GM18868 (cell line): ENCODE data around the gene KRT79.

Experiments
- ATAC-seq: cut with Tn5 transposase; IDR thresholded peaks from one replicate; pipeline ENCODE4 v1.9.1; 2021; ENCODE audit warnings: mild to moderate bottlenecking, moderate library complexity; ENCODE audit not compliant: unreplicated experiment

The KRT79 gene

DNA sequence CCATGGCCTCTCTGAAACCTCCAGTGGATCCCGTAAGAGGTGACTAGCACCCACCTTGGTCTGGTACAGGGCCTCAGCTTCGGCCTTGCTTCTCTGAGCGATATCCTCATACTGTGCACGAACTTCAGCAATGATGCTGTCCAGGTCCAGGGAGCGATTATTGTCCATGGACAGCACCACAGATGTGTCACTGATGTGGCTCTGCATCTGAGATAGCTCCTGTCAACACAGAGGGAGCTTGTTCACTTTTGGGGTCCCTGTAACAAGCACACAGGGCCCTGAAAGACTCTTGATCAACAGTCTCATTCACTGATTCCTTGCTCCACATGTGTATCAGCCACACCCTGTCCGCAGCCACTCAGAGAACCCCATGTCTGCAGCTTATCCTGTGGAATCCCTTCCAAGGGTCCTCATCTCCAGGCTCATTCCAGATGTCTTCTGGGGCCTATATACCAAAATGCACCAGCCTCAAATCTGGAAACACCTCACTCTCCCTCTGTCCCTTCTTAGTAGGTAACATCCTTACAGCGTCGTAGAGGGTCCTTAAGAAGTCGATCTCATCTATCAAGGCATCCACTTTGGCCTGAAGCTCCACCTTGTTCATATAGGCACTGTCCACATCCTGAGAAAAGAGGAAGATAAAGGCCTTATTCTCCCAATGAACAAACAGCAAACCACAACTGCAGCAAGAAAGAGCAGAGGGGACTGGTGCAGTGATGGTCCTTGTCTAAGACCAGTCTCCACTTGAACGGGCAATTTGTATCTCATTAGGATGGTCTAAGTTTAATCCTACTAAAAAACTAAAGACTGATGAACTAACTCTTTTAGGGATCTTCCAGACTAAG lies 41.7 kb downstream of the KRT79 start:
- no peak for ATAC-seq

GRCh38 chr12:52791271-52792184 lies 42.6 kb downstream of the KRT79 start:
- ATAC-seq, result no peak

GRCh38 chr12:52790427-52791270 lies 43.5 kb downstream of the KRT79 start:
- ATAC-seq, result no peak

- no peak for ATAC-seq
Measured at GRCh38 chr12:52789637-52790426, 44.3 kb downstream of the KRT79 start.

GRCh38 chr12:52788876-52789636 lies 45.1 kb downstream of the KRT79 start:
- ATAC-seq, result no peak

DNA sequence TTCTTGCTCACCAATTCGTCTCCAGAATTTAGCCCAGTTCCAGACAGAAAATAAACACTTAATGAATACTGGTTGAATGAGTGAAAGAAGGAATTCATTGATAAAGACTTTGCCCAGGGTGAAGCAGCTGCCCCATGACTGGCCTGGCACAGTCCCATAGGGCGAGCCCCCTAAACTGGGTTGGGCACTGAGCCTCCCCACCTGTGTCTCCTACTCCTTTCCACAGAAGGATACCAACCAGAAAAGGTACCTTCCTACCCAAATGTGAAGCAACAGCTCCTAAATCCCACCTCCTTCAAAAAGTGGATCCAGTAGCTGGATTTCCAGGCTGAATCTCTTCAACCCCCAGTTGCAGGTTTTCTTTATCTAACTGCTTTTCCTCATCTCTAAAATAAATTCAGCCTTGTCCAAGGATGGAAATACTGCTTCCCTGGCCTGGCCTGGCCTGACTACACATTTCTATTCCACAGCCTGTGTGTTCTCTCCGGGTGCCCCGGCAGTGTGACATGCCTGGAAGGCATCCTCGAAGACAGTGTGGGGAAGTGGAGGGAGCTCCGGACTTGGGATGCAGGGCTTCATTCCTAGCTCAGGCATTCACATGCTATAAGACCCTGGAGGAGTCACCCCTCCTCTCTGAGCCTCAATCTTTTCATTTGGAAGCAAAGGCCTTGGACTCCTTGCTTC lies 45.8 kb downstream of the KRT79 start:
- ATAC-seq, result no peak

DNA sequence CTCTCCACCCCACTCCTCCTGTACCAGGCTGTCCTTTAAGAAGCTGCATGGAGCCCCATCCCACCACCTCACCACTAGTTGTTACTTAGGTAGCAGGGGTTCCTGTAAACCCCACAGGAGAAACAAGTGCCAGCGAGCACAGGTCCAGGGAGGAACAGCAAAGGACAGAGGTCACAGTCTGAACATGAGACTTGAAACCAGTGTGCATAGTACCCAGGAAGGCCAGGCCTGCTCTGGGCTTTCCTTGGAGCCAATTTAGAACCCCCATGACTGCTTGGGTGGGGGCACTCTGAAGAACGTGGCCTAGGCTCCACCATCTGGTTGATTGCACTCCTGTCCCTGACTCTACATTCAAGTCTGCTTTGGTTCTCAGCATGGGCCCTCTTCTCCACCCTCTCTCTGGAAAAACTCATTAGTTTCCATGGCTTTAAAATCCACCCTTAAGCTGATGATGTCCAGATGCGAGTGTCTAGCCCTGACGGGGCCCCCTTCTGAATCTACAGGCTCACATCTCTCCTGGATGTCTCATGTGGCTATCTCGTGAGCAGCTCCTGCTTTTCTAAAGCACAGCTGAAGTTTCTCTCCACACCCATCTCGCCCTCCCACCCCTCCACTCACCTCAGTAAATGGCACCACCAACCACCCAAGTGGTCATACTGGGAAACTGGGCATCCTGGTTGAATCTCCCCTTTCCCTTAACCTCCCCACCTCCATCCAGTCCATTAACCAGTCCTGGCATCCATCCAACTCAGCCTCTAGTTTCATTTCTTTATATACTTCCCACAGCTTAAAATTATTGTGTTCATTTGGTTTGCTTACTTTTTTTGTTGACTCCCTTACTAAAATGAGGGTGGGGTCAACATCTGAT lies 46.6 kb downstream of the KRT79 start:
- ATAC-seq, result no peak

- no peak for ATAC-seq
Measured at GRCh38 chr12:52784909-52785308, 49.2 kb downstream of the KRT79 start.

GRCh38 chr12:52783563-52784316 lies 50.4 kb downstream of the KRT79 start:
- no peak for ATAC-seq

GRCh38 chr12:52782502-52782901 lies 51.6 kb downstream of the KRT79 start:
- no peak for ATAC-seq

DNA sequence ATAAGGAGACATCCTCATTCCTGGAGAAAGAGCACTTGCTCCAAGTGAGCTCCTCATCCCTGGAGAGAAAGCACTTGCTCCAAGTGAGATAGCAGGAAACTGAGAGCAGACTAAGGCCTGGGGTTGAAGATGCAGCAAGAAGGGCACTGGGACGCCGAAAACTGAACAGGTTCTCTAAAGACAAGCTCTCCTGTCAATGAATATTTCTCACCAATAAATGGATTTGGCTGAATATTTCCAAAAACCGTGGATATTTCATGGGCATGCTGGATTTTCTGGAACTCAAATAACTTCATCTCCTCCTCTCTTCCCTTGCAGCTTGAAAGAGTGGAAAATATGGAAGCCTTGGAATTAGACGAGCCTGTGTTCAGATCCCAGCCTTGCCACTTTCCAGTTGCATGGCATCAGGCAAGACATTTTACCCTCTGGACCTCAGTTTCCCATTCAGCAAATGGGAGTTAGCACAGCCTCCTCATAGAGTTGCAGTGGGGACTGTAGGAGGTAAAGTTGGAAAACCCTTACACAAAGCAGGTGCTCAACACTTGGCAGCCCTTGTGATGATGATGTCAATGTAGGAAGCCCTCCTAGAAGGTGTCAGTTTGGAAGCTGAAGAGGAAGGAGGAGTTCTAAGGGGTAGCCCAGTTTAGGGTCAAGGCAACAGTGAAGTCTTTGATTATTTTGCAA lies 52.6 kb downstream of the KRT79 start:
- ATAC-seq, result no peak

DNA sequence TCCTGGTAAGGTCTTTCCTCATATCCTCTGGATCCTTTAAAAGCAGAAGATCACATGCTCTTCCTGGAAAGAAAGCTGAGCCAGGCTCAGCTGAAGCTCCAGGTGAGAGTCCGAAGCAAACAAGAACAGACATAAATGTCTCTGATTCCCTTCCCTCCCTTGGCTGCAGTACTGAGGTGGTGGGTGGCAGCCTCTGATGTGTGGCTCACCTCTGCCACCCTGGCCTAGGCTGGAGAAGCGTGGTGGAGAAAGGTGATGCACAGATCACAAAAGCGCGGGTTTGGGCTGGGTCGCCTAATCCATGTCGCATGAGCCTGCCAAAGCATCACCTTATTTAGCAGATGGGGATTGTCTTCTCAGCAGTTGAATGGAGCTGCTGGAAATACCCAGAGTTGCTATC lies 54.2 kb downstream of the KRT79 start:
- ATAC-seq, result no peak

DNA sequence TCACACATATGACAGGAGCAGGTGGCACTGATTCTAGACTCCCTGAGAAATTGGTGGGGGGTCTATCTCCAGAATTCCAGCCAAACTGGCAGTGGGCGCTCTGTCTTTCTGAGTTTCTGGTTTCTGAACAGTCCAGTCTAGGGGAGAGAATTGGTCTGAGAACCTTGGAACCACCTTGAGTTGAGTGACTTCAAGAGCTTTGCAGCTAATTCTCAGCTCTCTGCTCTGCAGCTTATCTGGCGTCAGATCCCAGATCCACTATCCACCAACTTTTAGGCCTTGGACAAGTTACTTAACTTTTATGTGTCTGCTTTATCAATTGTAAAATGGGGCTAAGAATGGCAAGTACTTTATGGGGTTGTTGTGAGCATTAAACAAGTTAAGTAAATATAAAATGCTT lies 55.3 kb downstream of the KRT79 start:
- ATAC-seq, result no peak

DNA sequence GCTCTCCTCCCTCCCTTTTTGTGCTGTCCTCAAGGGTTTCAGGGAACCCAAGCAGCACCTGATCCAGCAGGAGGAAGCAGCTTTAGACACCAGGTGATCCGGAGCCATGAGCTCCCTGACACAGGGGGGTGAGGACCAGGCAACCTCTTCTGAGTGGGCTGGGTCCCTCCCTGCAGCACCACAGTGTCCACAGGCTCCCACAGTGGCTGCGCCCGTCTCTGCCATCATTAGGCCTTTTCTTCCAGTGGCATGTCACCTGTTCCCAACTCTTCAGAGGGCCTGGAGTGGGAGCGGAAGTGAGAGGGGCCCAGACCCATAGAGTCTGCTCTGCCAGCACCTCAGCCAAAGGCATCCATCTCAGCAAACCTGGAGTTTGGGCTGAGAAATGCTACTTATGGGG lies 56.5 kb downstream of the KRT79 start:
- no peak for ATAC-seq

DNA sequence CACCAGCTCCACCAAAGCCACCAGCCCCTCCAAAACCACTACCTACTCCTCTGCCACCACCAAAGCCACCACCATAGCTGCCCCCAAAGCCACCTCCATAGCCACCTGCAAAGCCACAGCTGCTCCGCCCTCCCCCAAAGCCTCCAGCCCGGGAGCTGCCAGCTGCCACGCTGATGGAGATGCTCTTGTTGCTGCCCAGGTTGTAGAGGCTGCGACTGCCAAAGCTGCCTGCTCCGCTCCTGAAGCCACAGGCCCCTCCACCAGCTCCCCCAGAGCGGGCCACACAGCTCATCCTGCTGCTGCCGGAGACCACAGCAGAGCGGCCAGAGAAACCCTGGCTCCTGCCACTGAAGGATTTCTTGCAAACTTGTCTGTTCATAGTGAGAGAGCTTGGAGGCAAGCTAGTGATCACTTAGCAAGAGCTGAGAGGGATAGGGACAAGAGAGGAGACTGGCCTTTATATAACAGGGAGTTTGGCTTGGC lies 57.2 kb downstream of the KRT79 start, which contains the start of gene KRT76:
KRT76 (minus strand) TSS at position 433 of the 483 bp plus-strand sequence; CDS start at position 379, 54 bp downstream.
- ATAC-seq, result no peak

- no peak for ATAC-seq
Measured at GRCh38 chr12:52776435-52776834, 57.7 kb downstream of the KRT79 start.
